ENCODE data around the gene ZDHHC14.

ZDHHC14 gene

DNA sequence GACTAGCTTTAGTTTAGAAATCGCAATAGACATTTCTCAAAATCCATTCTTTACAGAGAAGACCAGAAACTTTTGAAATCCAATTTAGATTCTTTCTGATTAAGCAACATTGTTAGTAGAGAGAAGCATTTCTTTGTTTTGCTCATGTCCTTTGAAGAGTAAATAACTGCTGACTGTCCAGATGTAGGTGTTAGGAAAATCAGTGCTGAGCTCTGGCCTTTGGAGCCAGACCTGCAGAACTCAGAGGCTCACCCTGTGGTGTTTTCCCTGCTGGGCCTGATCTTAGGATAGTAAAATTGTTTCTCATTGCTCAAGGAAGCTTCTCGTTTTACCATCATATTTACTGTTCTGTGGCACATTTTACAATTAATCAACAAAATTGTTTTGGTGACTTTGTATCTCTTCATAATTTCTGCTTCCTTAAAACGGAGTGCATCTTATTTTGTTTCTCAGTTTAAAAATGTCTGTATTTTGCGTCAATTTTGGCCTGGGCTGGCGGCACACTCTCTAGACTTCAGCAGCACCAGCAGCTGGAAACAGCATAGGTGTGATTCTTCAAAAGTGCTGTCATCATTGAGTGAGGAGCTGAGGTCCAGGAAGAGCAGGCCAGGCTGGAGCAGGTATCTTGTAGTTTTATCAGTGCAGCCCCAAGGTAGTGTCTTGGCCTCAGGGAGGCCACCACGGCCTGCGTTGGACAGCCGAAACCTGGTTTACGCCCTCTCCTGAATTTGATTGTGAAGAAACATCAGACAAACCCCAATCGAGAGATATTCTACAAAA lies 8.3 kb upstream of the ZDHHC14 start:
- Histone ChIP-seq H4K20me1 (ENCODE audit: low read depth, low read length) (no peaks in the 10 kb centered on the region), H3K27ac (ENCODE audit: low read depth, low read length) (no peak overlapping the region)

DNA sequence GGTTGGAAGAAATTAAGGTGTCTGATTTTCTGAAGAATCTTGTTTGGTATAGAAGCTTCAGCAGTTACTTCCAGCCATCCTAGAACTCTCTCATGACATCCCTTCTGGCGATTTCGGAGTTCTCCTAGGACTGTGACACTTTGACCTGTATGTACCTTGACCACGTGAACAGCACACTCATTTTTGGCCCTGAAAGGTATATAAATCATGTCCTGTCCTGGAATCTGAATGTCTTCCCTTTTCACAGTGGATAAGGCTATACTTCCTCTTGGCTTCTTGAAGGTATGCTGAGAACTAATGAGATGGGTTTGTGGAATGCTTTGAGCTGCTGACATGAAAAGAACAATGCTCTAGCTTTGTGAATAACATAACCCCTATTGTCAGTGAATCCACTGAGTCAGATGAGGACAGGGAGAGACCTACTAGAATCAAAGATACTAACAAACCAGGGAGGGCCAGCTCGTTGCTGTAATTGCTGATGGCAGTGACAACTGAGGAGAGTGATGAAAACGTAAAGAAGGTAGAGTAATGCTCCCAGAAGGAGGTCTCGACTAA lies 6.0 kb upstream of the ZDHHC14 start:
- Histone ChIP-seq H3K27ac (ENCODE audit: low read depth, low read length) (no peak overlapping the region), H3K4me2 (ENCODE audit: low read depth, low read length, poor library complexity, severe bottlenecking) (no peak overlapping the region), H3K36me3 (ENCODE audit: low read length) (no peaks in the 10 kb centered on the region), H3K79me2 (ENCODE audit: insufficient read depth, low read length) (no peaks in the 10 kb centered on the region), H4K20me1 (ENCODE audit: low read depth, low read length) (no peaks in the 10 kb centered on the region), H3K27me3 (ENCODE audit: low read length) (no peaks in the 10 kb centered on the region), H3K9me2 (replicated peaks; ENCODE audit: insufficient read depth, low read length) (no peaks in the 10 kb centered on the region), H3F3A (ENCODE audit: insufficient read depth) (no peaks in the 10 kb centered on the region), H3K9ac (ENCODE audit: low read length) (no peak overlapping the region), H3K9me3 (ENCODE audit: insufficient read depth, low read length) (no peaks in the 10 kb centered on the region), H2AFZ (ENCODE audit: low read depth, low read length, severe bottlenecking) (no peak overlapping the region), H3K4me3 (ENCODE audit: insufficient read depth, low read length, poor library complexity, severe bottlenecking) (no peak overlapping the region)
- no peak for TF ChIP-seq EZH2phosphoT487 (conservative IDR thresholded peaks at IDR 0.05; ENCODE audit: low read length)
- TF ChIP-seq, protein P1, sequence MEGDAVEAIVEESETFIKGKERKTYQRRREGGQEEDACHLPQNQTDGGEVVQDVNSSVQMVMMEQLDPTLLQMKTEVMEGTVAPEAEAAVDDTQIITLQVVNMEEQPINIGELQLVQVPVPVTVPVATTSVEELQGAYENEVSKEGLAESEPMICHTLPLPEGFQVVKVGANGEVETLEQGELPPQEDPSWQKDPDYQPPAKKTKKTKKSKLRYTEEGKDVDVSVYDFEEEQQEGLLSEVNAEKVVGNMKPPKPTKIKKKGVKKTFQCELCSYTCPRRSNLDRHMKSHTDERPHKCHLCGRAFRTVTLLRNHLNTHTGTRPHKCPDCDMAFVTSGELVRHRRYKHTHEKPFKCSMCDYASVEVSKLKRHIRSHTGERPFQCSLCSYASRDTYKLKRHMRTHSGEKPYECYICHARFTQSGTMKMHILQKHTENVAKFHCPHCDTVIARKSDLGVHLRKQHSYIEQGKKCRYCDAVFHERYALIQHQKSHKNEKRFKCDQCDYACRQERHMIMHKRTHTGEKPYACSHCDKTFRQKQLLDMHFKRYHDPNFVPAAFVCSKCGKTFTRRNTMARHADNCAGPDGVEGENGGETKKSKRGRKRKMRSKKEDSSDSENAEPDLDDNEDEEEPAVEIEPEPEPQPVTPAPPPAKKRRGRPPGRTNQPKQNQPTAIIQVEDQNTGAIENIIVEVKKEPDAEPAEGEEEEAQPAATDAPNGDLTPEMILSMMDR (IDR thresholded peaks at IDR 0.05; ENCODE audit: insufficient read depth, low read length, poor library complexity, severe bottlenecking): no peak

More for the DNA sequence above, 8.3 kb upstream of the ZDHHC14 start:
- no peaks in the 10 kb centered on the region for H3K9me2 ChIP-seq (replicated peaks; ENCODE audit: insufficient read depth, low read length)
- TF ChIP-seq EZH2phosphoT487 (conservative IDR thresholded peaks at IDR 0.05; ENCODE audit: low read length): no peak
- no peak overlapping the region for H2AFZ ChIP-seq (ENCODE audit: low read depth, low read length, severe bottlenecking)
- no peaks in the 10 kb centered on the region for H3K36me3 ChIP-seq (ENCODE audit: low read length)
- no peaks in the 10 kb centered on the region for H3K79me2 ChIP-seq (ENCODE audit: insufficient read depth, low read length)
- H3K9ac ChIP-seq (ENCODE audit: low read length): no peak overlapping the region
- H3K9me3 ChIP-seq (ENCODE audit: insufficient read depth, low read length): no peaks in the 10 kb centered on the region
- H3K4me3 ChIP-seq (ENCODE audit: insufficient read depth, low read length, poor library complexity, severe bottlenecking): no peak overlapping the region
- no peak overlapping the region for H3K4me2 ChIP-seq (ENCODE audit: low read depth, low read length, poor library complexity, severe bottlenecking)
- H3F3A ChIP-seq (ENCODE audit: insufficient read depth): no peaks in the 10 kb centered on the region
- no peaks in the 10 kb centered on the region for H3K27me3 ChIP-seq (ENCODE audit: low read length)

DNA sequence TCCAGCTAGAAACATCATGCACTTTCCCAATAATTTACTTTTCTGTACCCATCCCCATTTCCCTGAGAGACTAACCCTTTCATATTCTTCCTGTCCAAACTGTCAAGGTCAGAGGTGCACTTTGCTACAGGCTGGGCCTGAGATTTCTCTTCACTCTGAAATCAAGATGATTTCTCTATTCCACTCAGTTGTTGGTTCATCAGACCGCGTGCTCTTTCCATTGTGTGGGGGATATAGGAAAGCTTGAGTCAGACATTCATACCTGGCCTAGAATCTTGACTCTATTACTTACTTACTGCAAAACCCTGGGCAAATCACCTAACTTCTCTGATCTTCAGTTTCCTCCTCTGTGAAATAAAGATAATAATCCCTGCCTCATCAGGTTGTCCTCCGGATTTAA lies 4.7 kb upstream of the ZDHHC14 start:
- no peaks in the 10 kb centered on the region for H3K9me3 ChIP-seq (ENCODE audit: insufficient read depth, low read length)
- no peaks in the 10 kb centered on the region for H4K20me1 ChIP-seq (ENCODE audit: low read depth, low read length)
- no peak overlapping the region for H2AFZ ChIP-seq (ENCODE audit: low read depth, low read length, severe bottlenecking)
- no peak overlapping the region for H3K4me3 ChIP-seq (ENCODE audit: insufficient read depth, low read length, poor library complexity, severe bottlenecking)
- no peaks in the 10 kb centered on the region for H3K27me3 ChIP-seq (ENCODE audit: low read length)
- no peak overlapping the region for H3K9ac ChIP-seq (ENCODE audit: low read length)
- H3K27ac ChIP-seq (ENCODE audit: low read depth, low read length): no peak overlapping the region
- no peaks in the 10 kb centered on the region for H3K9me2 ChIP-seq (replicated peaks; ENCODE audit: insufficient read depth, low read length)
- H3K79me2 ChIP-seq (ENCODE audit: insufficient read depth, low read length): no peaks in the 10 kb centered on the region
- TF ChIP-seq, protein P1 (IDR thresholded peaks at IDR 0.05; ENCODE audit: insufficient read depth, low read length, poor library complexity, severe bottlenecking): no peak
- no peak for TF ChIP-seq EZH2phosphoT487 (conservative IDR thresholded peaks at IDR 0.05; ENCODE audit: low read length)
- no peaks in the 10 kb centered on the region for H3F3A ChIP-seq (ENCODE audit: insufficient read depth)
- H3K4me2 ChIP-seq (ENCODE audit: low read depth, low read length, poor library complexity, severe bottlenecking): no peak overlapping the region
- no peaks in the 10 kb centered on the region for H3K36me3 ChIP-seq (ENCODE audit: low read length)

DNA sequence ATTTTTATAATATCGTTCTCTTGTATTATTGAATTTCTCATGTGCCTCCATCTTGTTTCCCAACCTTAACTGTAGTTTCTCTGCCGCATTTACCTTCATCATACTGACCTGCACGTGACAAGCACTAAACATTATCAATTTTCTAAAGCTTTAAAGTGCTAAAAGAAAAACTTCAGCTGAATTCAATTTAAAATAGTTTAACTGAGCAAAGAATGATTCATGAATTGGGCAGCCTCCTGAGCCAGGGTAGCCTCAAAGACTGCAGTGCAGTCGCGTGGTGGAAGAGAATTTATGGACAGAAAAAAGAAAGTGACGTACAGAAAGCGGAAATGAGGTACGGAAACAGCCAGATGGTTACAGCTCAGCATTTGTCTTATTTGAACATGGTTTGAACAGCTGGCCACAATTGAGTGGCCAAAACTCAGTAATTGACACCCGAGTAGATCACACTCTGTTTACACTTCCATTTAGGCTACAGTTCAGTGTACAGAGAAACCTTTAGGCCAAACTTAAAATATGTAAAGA lies 4.2 kb upstream of the ZDHHC14 start:
- Histone ChIP-seq H2AFZ (ENCODE audit: low read depth, low read length, severe bottlenecking) (no peak overlapping the region), H3K36me3 (ENCODE audit: low read length) (no peaks in the 10 kb centered on the region), H3K27me3 (ENCODE audit: low read length) (no peaks in the 10 kb centered on the region), H3K9ac (ENCODE audit: low read length) (no peak overlapping the region), H3K9me3 (ENCODE audit: insufficient read depth, low read length) (no peaks in the 10 kb centered on the region), H3K79me2 (ENCODE audit: insufficient read depth, low read length) (no peaks in the 10 kb centered on the region), H3K9me2 (replicated peaks; ENCODE audit: insufficient read depth, low read length) (no peaks in the 10 kb centered on the region), H3K4me2 (ENCODE audit: low read depth, low read length, poor library complexity, severe bottlenecking) (no peak overlapping the region), H4K20me1 (ENCODE audit: low read depth, low read length) (no peaks in the 10 kb centered on the region), H3K4me3 (ENCODE audit: insufficient read depth, low read length, poor library complexity, severe bottlenecking) (no peak overlapping the region), H3K27ac (ENCODE audit: low read depth, low read length) (no peak overlapping the region), H3F3A (ENCODE audit: insufficient read depth) (no peaks in the 10 kb centered on the region)
- no peak for TF ChIP-seq EZH2phosphoT487 (conservative IDR thresholded peaks at IDR 0.05; ENCODE audit: low read length)
- TF ChIP-seq, protein P1 (IDR thresholded peaks at IDR 0.05; ENCODE audit: insufficient read depth, low read length, poor library complexity, severe bottlenecking): no peak
